Stimulated activated CD8-positive, alpha-beta memory T cell treated with anti-CD3 and anti-CD28 coated beads, Interleukin-15, amount 100 ng/mL, for 48 hours (primary cell): ENCODE results near the gene PSMA6.
A peak's percentile ranks its signal among the peaks of the same experiment; 100 is the strongest.
"Not testable (repeated sequence)": the region's sequence is repeated elsewhere in the genome, so short reads cannot be mapped to it uniquely, and the experiment has no call there.

Experiments
- DNase-seq, 2 donors: peaks; one replicate each; pipeline ENCODE4 v3.0.0-alpha.2; 2020; ENCODE audit warnings: low read depth in 2 of 2

Gene PSMA6

DNA sequence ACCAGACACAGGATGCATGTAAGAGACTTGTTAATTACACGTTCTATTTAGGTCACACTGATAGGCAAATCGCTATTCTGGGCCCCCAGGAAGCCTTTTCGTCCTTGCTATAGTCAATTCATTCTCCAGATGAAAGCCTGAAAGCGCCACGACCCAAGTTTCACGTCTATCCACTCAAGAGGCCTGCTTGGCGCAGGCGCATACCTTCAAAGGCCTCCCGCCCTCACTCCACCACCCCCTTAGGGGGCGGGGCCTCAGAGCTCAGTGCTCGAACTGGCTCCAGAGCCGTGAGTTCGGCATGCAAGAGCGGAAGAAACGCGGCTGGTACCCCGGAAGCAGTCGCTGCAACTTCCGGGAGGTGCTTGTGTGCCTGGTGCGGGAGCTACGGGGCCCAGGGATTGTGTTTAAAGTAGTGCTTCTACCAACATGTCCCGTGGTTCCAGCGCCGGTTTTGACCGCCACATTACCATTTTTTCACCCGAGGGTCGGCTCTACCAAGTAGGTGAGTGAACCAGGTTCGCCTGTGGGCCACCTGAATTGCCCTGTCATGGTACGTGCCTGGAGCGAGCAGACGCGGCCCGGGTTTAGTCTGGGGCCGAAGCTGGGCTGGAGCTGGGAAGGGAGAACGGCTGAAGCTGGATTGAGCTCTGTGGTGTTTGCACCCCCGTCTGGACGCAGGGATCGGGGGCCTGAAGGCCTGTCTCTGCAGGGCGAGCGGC is at the start of gene PSMA6:
PSMA6 (plus strand) TSS at position 332 of the 719 bp plus-strand sequence; CDS start at position 427, 95 bp downstream.
- peak; percentile 100 for DNase-seq

DNA sequence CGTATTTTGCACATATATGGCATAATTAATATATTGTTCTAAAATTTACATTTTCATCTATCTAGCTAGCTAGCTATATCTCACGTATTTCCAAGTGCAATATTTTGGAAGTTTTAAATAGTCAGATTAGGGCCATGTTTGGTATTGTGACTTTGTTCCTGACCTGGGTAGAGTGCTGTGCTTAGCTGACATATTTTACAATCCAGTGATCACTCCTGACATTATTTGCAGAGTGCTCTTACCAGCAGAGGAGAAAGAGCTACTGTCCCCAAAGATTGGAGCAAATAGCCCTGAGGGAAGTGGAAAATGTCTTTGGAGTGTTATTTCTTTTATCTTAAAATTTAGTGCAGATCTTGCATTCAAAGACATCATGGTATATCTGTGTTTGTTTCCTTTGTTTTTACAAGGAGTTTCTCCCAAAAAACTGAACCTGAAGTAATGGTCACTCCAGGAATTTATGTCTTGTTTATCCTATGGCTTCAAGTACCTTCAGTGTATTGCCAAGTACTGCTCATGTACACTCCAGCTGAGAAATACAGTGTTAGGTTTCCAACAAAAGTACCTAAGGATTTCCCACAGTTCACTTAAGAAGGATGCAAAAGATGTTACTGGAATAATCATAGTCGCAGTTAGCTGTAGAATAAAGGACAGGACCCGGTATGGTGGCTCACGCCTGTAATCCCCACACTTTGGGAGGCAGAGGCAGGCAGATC is 49.4 kb upstream of the PSMA6 start:
- DNase-seq: no peak

DNA sequence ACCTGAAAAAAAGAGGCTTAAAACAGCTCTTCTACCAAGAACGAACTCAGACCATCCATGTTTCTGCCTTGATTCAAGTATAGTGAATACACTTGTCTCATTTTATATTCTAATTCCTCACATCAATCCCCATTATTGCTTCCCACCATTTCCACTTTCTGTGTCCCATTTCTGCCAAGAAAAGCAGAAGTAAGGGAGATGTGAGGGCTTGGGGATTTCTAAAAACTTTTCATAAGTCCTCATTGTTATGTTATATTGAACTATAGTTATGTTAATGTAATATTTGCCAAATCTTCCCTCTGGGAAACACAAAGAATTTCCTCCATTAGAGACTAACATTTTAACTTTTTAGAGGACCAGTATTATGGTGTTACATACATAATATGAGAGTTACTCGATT is 48.2 kb upstream of the PSMA6 start:
- DNase-seq: no peak

DNA sequence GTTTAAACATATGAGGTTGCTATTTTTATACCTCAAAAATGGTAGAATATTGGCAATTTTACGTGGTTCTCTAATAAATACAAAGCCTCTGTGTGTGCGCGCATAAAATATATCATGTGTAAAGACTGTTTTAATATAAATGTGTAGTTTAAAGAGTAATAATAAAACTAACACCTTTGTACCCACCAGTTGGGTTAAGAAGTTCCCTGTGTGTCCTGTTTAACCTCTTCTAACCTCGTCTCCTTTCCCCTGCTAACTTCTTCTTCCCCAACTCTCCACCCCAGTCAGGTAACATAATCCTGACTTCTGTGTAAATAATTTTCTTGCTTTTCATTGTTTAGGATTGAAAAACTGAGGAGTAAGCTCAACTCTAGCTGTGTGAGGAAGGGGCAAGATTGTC is 47.6 kb upstream of the PSMA6 start:
- no peak for DNase-seq

DNA sequence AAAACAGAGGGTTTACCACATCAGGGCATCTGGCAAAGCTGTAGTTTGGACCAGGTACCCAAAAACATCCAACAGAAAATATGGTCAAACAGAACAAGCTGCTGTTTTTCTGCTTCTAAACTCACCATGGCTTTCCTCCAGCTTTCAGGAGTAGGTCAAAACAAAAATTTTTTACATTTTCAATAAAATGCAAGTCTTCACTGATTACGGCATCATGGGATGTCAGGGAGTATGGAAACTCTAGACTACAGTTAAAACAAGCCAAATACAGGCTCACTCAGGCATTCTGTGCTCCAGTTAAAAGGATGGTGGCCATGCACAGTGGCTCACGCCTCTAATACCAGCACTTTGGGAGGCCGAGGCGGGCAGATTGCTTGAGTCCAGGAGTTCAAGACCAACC is 47.1 kb upstream of the PSMA6 start:
- no peak for DNase-seq

DNA sequence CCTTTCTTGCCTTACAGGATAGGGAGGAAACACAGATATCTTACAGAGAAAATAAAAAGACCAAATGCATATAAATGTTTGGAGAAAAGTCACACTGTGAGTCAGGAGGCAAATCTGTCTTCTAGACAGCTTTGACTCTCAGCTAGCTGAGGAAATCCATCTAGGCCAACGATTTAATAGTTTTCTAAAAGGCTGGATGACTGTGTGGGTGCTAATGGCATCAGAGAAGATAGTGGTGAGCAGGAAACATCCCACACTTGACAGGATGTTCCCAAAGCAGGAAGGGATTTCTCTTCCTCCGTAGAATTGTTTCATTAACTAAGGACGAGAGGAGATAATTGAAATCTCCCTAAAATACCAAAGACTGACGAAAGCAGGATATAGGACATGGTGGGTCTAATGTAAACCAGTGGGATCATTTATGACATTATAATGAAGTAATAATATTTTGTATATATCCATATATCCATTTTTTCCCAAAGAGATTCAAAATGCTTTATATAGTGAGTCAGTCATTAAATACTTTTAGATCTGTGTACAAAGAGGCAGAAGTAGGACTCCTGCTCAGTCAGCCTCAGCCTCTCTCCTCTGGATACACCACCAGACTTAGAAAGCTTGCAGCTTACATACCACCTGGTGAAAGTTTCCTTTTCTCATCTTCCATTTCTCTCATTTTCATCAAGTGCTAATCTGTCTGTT is 44.3 kb upstream of the PSMA6 start:
- no peak for DNase-seq

DNA sequence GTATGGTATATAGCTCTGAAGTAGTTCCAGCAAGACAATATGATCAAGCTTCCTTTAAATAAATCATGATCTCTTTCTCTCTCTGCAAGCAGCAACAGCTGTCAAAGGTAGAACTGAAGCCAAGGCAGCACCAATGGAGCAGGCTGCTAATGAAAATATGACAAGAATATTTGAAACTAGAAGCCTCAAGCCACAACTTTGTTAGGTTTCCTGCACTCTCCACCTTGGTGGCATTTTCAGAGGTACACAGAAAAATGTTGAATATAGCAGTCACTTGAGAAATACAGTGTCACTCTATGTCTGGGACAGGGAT is 43.8 kb upstream of the PSMA6 start:
- DNase-seq: no peak

DNA sequence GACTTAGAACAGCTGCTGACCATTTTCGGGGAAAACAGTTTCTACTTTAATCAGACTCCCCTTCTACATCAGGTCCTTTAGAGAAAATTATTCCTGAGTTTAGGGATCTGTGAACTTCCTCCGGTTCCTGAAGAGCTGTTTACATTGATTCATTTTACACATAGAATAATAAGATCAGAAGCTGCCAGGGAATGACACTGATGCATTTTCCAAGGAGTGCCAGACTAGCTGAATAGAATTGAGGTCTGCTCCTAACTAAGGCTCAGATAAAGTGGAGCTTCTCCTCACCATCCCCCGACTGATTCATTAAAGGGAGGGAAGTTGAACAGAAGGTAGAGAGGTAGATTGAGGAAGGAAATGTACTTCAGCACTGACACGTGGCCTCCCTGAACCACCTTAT is 41.9 kb upstream of the PSMA6 start:
- DNase-seq: no peak

DNA sequence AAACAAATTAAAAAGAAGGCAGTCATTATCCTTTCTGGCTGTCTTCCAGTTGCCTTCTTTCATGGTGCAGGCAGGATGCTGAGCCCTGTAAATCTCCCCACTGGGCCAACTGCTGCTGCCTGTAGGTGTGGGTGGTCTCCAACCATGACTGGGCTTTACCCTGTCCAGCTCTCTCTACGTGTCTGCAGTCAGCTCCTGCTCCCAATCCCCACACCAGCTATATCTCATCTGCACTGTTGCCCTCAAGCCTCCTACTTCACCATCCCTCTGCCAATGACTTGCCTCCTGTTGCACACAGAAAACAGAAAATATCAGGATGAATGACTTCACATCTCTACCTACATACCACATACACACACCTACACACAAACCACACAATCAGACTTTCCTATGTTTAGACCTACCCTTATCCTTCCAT is 39.7 kb upstream of the PSMA6 start:
- no peak for DNase-seq

DNA sequence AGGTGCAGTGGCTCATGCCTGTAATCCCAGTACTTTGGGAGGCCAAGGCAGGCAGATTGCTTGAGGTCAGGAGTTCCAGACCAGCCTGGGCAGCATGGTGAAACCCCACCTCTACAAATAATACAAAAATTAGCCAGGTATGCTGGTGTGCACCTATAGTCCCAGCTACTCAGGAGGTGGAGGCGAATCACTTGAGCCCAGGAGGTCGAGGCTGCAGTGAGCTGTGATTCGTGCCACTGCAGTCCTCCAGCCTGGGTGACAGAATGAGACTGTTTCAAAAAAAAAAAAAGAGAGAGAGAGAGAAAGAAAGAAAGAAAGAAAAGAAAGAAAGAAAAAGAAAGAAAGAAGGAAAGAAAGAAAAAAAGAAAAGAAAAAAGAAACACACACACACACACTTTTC is 39.1 kb upstream of the PSMA6 start:
- not testable (repeated sequence) for DNase-seq

DNA sequence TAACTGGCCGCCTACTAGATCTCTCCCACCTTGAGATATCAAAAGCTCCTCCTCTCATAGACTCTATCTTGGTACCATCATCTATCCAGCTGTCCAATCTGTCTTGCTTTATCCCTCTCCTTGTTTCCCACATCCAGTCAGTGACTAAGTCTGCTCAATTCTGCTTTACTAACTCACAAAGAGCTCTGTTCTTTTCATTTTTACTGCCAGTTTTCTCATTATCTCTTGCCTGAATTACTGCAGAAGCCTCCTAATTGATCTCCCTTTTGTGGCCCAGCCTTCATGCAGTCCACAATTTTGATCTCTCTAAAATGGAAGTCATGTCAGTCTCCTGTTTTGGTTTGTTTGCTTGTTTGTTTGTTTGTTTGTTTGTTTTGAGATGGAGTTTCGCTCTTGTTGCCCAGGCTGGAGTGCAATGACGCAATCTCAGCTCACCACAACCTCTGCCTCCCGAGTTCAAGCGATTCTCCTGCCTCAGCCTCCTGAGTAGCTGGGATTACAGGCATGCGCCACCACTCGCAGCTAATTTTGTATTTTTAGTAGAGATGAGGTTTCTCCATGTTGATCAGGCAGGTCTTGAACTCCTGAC is 38.1 kb upstream of the PSMA6 start:
- DNase-seq: not testable (repeated sequence)

DNA sequence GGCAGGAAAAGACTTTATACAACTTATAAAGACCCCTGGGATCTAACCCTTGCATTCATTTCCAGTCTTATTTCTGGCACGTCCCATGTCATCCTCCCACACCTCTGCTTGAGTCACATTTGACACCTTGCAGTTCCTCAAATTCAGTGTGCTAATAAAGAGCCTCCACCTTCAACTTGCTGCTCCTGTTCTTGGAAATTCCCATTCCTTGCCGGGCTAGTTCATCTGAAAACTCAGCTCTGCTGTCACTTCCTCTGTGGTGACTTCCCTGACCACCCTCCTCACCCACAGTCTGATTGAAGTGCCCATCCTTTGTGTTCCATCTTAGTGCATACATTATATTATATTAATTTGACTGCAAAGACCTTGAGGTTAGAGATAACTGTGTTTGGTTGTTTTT is 37.4 kb upstream of the PSMA6 start:
- peak; percentile 3 to 32 for DNase-seq

DNA sequence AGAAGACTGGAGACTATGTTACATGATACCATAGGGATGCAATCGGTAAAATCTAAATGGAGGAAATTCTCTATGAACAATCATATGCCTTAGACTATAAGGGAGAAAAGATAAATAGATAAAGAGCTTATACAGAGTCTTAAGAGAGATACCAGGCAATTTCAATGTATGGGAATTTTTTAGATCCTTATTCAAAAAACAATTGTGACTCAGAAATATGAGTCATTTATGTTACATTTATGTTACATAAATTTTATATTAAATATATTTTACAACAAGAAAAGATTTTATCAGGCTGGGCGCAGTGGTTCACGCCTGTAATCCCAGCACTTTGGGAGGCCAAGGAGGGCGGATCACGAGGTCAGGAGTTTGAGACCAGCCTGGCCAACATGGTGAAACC is 36.5 kb upstream of the PSMA6 start:
- DNase-seq: no peak

DNA sequence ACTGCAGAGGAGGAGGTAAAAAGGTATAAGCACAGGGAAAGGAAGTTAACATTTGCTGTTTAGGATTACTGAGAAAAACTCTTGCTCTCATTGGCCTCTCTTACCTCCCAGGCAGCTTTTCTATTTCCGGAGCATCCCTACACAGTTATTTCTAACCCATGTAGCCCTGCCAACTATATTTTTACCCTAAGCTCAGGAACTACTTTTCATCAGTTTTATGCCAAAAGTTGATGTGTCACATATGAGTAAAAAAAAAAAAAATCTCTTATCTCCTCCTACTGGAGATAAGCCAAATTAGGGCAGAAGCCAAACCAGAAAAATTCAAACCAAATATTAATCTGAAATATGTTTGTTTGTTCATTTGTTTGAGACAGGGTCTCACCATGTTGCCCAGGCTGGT is 34.4 kb upstream of the PSMA6 start:
- no peak for DNase-seq

DNA sequence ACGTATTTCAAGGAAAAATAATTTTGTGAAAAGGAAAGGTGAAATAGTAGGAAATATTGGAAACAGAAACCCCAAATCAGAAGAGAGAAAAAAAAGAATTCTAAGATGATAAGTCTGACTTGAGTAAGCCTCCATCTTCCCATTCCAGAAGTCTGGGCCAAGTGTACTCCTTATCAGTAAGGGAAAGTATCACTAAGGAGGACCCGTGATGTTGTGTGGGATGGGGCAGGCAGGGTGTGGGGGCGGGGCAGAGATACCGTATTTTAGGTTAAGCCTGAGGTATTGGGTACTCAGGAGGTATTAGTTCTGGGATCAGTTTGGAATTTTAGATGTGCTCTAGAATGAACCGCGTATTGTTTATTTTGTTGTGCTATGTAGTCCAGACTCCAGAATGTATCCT is 33.8 kb upstream of the PSMA6 start:
- DNase-seq: no peak

DNA sequence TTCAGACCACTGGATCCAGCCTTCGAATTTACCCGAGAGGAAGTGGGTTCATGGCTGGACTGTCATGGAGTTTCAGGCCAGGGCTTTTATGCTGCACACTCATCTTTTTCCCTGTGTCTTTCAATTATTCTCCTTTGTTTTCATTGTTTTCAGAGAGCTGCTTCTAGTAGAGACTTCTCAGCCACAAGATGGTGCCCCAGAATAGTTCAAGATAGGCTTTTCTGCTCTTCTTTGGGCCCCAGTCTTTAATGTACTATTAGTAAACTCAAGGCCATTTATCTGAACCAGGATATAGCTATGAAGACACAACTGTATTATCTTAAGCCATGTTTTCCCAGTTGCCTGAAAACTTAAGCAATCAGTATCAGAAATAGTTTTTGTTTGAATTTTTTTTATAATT is 30.4 kb upstream of the PSMA6 start:
- no peak for DNase-seq

DNA sequence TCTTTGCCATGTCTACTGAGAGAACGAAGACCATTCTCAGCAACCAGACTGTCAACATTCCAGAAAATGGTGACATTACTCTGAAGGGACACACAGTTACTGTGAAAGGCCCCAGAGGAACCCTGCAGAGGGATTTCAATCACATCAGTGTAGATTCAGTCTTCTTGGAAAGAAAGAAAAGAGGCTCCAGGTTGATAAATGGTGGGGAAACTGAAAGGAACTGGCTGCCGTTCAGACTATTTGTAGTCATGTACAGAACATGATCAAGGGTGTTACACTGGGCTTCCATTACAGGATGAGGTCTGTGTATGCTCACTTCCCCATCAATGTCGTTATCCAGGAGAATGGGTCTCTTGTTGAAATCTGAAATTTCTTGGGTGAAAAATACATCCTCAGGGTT is 29.7 kb upstream of the PSMA6 start:
- no peak for DNase-seq

DNA sequence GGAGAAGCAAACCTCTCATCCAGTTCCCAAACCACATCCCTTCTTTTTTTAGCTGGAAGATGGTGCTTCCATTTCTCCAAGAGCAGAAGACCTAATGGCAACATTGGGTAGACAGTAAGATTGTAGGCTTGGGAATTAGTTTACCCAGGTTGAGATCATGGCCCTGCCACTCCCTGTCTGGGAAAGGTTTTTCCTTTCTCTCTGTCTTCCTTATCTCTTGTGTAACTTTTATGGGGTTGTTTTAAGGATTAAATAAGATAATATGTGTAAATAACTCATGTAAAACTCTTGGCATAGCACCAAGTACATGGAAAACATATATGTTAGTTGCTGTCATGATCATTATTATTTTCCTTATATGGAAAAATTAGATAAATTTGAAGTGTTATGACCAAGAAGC is 23.2 kb upstream of the PSMA6 start:
- no peak for DNase-seq

DNA sequence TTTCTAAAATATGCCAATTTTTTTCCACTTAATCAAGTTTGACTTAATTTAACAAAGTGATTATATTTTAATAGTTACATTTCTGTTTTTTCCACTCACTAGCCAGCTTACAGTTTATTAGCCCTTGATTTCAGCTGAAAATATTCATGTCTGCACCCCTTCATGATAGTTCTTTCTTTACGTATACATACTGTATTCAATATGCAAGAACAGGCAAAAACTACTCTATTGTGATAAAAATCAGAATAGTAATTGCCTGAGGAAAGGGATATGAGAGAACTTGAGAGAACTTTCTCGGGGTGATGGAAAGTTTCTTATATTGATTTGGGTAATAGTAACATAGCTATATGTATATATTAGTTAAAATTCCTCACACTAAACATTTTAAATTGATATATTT is 17.4 kb upstream of the PSMA6 start:
- no peak for DNase-seq

DNA sequence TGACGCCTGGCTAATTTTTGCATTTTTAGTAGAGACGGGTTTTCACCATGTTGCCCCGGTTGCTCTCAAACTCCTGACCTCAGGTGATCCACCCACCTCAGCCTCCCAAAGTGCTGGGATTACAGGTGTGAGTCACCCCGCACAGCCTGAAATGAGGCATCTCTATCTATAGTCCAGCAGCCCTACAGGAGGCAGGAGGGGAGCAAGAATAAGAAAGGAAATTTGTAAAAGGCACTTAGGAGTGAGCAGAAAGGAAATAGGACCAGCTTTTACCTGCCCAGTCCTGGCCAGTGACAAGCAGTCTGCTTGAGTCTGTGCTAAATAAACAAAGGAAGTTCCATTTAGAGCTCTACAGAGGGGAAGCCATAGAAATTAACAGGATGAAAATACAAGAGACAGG is 15.0 kb upstream of the PSMA6 start:
- no peak for DNase-seq

DNA sequence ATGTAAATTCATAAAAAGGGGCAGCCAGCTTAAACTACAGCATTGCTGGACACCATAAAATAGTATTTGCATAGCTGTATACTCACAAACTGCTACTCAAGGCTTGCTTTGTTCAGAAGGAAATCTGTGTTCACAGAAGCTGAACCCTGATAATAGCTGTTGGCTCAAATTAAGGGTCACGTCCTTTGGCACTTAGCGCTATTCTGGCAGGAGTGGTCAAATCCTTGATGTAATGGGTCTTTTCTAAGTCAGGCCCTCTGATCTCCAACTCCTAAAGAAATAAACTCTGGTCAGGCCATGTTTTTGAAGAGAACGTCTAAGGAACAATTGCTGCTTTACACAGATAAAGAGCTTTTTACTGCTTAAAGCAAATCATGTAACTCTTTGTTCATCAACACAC is 12.8 kb upstream of the PSMA6 start:
- no peak for DNase-seq

DNA sequence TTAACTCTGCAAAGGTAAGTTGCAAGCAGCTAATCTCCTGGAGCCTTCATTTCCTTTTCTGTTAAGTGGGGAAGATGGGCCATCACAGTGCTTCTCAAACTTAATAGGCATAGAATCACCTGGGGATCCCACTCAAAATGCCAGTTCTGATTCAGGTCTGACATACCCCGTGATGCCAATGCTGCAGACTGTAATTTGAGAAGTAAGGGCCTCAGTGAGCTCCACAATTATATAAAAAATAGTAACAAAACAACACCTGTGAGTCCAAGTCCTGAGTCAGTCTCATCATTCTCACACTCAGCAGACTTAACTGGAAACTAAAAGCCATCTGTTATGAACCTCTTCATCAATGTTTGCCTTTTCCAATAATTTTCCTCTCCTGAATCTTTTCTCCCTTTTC is 10.8 kb upstream of the PSMA6 start:
- DNase-seq: no peak

DNA sequence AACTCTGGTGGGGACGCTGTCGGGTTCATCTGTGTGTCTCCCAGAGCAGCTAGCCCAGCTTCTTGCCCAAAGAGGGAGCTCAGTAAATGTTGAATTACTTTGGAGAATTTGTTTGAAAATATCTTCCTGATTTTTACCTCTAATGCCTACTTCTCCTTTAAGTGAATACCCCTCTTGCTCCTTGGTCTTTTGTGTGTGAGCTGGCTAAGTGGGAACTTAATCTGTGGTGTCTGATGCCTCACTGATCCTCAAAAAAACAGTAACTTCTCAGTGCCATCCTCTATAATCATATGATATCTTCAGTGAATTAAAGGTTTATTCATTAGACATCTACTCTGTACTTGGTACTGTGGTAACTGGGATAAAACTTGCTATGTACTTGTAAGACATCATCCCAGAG is 7.7 kb upstream of the PSMA6 start:
- DNase-seq: no peak
